HG03066 (cell line): ENCODE results near the gene PTPRF.
"Not testable (repeated sequence)": the region's sequence is repeated elsewhere in the genome, so short reads cannot be mapped to it uniquely, and the experiment has no call there.

Source experiments
- ATAC-seq: cut with Tn5 transposase; IDR thresholded peaks from one replicate; pipeline ENCODE4 v1.9.1; 2021; ENCODE audit warnings: low read depth; ENCODE audit not compliant: unreplicated experiment

Gene PTPRF

DNA sequence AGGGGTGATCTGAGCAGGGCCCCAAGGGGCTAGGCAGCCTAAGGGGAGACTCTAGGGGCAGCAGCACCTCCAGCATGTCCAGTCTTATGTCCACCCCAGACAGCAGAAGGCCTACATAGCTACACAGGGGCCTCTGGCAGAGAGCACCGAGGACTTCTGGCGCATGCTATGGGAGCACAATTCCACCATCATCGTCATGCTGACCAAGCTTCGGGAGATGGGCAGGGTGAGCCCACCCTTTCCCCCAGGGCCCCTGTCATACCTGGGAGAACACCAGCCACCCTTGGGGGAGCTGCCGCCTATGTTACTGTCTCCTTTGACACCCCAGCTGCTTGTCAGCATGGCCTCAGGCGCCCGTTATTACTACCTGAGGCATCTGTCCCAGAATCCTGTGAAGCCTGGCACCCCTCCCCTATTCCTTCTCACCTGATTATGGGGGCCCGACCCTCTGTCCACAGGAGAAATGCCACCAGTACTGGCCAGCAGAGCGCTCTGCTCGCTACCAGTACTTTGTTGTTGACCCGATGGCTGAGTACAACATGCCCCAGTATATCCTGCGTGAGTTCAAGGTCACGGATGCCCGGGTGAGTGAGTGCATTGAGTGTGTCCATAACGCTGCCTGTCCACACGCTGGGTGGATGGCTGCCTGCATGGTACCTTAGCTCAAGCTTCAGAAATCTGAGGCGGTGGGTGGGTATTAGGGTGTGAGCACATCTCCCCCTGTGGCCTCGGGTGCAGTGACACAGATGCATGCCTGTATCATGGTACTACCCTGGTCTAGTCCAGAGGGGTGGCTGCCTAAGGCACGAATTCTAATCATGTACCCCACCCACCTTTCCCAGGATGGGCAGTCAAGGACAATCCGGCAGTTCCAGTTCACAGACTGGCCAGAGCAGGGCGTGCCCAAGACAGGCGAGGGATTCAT is 89.6 kb downstream of the PTPRF start:
- ATAC-seq, result no peak

DNA sequence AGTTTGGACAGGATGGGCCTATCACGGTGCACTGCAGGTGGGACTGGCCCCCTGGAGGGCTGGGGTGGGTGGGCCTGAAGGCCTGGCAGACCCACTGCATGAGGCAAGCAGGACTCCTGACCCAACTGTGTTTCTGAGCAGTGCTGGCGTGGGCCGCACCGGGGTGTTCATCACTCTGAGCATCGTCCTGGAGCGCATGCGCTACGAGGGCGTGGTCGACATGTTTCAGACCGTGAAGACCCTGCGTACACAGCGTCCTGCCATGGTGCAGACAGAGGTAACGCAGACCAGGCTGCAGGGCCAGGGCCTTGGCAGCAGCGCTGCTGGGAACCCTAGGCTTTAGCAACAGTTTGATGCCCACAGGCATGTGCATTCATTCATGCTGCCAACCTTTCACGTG is 90.3 kb downstream of the PTPRF start:
- ATAC-seq, result no peak

DNA sequence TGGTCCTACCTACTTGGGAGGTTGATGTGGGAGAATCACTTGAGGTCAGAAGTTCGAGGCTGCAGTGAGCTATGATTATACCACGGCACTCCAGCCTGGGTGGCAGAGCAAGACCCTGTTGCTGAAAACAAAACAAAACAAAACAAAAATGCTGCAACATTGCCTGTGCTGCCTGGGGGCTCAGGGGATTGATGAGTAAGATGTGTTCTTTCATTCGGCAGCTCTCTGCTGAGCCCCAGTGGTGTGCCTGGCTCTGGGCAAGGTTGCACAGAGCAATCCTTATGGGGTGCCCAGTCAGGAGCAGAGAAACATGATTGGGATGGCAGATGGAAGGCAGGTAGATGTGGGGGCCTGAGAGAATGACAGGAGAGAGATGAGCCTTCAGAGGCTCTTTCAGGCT is 90.7 kb downstream of the PTPRF start:
- no peak for ATAC-seq

DNA sequence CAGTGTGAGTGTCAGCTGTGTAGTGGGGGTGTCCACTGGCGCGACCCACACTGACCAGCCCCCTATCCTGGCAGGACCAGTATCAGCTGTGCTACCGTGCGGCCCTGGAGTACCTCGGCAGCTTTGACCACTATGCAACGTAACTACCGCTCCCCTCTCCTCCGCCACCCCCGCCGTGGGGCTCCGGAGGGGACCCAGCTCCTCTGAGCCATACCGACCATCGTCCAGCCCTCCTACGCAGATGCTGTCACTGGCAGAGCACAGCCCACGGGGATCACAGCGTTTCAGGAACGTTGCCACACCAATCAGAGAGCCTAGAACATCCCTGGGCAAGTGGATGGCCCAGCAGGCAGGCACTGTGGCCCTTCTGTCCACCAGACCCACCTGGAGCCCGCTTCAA is 91.2 kb downstream of the PTPRF start:
- no peak for ATAC-seq

DNA sequence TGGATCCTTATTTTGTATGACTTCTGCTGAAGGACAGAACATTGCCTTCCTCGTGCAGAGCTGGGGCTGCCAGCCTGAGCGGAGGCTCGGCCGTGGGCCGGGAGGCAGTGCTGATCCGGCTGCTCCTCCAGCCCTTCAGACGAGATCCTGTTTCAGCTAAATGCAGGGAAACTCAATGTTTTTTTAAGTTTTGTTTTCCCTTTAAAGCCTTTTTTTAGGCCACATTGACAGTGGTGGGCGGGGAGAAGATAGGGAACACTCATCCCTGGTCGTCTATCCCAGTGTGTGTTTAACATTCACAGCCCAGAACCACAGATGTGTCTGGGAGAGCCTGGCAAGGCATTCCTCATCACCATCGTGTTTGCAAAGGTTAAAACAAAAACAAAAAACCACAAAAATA is 91.8 kb downstream of the PTPRF start:
- ATAC-seq, result no peak

DNA sequence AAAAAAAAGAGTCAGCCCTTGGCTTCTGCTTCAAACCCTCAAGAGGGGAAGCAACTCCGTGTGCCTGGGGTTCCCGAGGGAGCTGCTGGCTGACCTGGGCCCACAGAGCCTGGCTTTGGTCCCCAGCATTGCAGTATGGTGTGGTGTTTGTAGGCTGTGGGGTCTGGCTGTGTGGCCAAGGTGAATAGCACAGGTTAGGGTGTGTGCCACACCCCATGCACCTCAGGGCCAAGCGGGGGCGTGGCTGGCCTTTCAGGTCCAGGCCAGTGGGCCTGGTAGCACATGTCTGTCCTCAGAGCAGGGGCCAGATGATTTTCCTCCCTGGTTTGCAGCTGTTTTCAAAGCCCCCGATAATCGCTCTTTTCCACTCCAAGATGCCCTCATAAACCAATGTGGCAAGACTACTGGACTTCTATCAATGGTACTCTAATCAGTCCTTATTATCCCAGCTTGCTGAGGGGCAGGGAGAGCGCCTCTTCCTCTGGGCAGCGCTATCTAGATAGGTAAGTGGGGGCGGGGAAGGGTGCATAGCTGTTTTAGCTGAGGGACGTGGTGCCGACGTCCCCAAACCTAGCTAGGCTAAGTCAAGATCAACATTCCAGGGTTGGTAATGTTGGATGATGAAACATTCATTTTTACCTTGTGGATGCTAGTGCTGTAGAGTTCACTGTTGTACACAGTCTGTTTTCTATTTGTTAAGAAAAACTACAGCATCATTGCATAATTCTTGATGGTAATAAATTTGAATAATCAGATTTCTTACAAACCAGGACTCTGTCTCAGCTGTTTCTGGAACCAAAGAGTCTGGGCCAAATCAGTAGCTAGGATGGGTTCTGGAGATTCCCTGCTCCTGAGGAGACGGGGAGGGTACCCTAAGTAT is 92.5 kb downstream of the PTPRF start:
- ATAC-seq, result no peak

DNA sequence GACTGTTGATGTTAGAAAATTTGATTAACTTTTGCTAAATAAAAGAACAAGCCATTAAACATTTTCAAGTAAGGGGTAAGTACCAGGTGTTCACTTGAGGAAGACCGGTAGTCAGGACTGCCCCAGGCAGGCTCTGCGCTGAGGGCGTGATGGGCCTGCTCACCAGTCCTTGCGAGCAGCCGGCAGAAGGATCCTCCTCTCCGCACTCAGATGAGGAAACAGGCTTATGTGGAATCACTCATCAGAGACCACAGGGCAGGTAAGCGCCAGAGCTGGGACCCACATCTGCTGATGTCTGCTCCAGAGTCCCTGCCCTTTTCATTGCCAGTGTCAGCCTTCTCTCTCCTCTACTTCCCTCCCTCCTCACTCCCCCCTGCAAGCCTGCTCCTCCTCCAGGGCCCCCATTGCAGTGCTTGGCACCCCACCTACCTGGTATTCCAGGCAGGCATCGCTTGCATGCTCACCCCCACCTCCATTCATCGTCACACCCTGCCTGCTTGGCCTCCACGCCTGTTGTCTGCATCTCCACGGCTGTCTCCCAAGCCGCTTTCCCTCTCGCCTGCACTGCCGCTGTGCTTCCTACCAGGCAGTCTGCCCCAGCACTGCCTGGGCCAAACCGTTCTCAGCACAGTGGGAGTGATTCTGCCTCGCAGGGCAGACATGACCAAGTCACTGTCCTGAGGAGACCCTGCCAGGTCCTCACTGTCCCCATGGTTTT is 94.5 kb downstream of the PTPRF start:
- no peak for ATAC-seq

DNA sequence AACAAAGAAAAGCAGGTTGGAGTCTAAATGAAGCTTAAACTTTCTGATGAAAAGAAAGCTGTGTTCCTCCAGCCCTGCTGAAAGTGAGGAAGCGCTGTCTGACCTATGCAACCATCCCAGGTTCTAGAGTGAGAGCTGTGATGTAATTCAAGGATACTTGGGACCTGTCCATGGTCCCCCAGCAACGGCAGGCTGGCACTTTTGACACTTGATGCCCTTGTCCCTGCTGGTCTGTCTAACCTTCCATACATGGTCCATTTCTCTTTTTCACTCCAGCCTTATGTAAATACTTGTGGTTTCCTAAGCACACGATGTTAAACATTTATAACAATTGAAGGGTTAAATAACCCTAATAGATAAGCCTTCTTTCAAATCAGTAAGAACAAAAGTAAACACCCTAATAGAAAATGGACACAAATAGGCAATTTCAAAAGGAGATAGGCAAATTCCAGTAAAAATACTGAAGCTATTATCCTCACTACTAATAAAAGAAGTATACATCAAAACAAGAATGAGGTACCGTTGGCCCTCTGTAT is 101.5 kb downstream of the PTPRF start:
- ATAC-seq, result no peak

DNA sequence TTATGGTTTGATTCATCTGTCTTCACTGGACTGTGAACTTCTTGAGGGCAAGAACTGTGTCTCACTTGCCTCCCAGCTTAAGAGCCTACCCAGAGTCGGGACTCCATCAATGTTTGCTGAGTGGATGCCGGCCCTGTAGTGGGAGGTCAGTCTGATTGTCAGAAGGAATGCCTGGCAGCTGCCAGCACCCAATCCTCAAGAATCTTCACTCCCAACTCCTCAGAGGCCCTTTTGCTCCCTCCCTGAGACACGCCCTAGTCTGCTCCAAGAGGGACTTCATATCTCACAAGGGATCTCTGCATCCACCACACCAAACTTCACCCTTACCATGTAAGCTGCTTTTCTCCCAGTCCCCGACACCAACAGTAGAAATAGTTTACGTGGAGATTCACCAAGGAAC is 104.0 kb downstream of the PTPRF start:
- ATAC-seq, result no peak

DNA sequence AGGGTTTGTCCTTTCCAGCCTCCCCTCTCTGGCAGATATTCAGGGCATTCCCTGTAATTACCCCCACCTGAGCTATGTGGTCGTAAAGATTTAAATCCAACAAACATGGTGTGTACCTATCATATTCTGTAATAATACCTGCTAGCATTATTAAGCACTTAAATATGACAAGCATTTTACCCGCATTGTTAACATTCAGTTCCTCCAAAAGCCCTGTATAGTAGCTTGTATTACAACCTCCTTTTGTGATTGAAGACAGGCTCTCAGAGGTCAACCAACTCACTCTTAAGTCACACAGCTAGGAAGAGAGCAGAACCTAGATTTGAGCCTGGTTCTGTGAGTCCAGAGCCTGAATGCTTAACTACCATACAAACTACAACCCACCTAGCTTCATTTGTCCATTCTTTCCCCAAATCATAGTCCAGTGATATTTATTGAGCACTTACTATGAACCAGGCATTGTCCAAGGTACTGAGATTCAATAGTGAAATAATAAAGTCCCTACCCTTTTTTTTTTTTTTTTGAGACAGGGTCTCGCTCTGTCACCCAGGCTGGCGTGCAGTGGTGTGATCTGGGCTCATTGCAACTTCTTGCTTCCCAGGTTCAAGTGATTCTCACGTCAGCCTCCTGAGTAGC is 105.4 kb downstream of the PTPRF start:
- no peak for ATAC-seq

DNA sequence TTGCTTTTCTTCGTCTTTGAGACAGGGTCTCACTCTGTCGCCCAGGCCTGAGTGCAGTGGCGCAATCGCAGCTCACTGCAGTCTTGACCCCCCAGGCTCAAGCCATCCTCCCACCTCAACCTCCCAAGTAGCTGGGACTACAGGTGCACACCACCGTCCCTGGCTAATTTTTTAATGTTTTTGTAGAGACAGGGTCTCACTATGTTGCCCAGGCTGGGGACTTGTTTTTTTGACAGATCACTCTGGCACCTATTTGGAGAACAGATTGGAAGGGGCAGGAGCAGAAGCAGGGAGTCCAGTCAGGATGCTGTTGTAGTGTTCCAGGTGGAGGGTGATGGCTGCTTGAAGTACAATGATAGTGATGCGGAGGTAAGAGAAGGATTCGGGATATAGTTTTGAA is 106.6 kb downstream of the PTPRF start:
- no peak for ATAC-seq

DNA sequence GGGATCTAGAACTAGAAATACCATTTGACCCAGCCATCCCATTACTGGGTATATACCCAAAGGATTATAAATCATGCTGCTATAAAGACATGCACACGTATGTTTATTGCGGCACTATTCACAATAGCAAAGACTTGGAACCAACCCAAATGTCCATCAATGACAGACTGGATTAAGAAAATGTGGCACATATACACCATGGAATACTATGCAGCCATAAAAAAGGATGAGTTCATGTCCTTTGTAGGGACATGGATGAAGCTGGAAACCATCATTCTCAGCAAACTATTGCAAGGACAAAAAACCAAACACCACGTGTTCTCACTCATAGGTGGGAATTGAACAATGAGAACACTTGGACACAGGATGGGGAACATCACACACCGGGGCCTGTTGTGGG is 107.7 kb downstream of the PTPRF start:
- ATAC-seq, result not testable (repeated sequence)

DNA sequence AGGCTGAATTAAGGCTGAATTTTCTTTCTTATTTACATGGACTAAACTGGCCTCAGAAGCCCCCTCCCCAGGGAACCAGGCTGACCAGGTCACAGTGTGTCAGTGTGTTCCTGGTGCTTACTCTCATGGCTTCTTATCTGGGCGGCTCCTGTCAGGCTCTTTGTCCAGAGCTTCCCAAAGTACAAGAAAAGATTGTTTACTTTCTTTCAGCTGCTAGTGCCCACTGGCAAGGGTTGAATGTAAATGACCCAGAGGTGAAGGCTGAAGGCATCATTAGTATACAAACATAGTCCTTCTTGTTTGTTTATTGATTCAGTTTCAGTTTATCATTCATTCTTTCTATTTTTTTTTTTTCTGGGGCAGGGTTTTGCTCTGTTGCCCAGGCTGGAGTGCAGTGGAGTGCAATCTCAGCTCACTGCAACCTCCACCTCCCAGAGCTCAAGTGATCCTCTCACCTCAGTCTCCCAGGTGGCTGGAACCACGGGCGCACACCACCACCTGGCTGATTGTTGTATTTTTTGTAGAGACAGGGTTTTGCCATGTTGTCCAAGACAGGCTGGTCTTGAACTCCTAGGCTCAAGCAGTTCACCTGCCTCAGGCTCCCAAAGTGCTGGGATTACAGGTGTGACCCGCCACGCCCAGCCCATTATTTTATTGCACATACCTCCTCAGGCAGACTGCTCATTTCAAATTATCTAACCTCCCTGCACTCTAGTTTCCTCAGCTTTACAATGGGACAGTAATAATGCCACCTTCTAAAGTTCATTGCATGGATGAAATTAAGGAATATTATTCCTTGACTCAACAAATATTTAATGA is 109.5 kb downstream of the PTPRF start:
- ATAC-seq, result no peak

DNA sequence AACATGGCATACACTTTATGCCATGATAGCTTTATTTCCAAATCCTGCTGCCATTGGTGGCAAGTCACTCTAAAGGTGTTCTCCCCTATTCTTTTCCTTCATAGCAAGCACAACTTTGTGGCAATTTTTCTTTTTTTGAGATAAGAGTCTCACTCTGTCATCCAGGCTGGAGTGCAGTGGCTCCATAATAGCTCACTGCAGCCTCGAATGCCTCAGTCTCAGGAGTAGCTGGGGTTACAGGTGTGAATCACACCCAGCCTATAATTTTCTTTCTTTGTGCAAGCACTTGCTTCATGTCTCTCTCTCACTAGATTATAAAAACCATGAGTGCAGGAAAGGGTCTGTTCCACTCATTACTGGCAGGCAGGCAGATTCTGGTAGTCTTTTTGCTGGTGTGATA is 113.9 kb downstream of the PTPRF start:
- ATAC-seq, result no peak

DNA sequence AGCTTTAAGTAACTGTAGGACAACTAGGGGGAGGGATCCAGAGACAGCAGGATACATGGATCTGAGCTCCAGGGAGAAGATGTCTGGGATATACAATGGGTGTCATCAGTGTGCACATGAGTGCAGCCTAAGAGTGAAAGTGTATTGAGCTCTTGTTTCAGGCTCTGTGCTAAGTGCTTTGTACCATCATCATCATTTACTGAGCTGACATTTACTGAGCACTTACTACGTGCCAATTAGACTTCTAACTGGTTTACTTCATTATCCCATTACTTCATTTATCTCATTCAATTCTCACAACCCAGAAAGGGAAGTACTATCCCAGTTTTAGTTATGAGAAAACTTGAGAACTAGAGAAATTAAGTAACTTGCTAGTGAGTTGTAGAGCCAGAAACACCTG is 114.8 kb downstream of the PTPRF start:
- ATAC-seq, result no peak

DNA sequence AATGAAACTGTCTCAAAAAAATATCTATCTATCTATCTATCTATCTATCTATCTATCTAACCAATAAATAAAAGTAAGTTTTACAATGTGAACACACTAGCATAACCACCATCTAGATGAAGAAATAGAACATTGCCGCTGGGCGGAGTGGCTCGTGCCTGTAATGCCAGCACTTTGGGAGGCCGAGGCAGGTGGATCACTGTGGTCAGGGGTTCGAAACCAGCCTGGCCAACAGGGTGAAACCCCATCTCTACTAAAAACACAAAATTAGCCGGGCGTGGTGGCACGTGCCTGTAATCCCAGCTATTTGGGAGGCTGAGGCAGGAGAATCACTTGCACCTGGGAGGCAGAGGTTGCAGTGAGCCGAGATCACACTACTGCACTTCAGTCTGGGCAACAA is 116.6 kb downstream of the PTPRF start:
- not testable (repeated sequence) for ATAC-seq

DNA sequence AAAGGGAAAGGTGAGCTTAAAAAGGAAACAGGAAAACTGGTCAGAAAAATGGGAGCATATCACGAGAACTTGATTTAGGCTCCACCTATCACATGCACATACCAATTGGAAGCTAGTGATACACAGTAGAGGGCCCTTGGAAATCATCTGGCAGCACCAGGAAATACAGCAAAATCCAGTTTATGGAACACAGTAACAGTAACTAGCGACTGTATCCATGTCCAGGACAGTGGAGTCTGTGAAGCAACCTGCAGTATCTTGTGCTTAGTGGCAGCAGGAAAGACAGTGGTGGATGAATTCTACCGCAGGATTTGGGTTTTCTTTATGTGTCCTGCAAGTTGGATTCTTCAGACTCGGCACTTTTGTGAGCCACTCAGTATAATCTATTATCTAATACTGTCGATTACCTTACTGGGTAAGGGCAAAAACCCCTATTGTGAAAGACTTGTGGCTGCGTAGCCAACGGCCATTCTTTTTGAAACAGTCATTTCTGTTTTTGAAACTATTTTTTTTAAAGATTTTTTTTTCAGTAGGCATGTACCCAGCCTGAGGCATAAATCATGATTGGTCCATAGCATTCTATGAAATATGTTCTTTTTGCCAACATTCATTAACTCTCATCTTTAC is 117.7 kb downstream of the PTPRF start:
- ATAC-seq, result no peak

DNA sequence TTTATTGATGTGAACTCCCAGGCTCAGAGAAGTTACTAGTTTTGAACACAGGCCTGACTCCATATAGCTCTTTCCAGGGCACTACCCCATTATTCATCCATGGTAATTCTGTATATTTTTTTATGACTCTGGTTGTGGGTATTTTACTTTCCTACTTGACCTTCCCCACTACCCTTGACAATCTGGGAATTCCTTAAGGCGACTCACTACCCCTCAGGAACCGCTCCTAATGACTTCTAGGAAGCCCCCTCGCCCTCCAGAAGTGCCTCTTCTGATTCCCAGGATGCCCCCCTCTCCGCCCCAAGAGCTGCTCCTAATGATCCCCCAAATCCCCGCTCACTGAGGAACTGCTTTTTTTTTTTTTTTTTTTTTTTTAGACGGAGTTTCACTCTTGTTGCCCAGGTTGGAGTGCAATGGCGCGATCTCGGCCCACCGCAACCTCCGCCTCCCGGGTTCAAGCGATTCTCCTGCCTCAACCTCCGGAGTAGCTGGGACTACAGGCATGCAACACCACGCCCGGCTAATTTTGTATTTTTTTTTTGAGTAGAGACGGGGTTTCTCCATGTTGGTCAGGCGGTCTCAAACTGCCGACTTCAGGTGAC is 118.3 kb downstream of the PTPRF start:
- no peak for ATAC-seq
